Measurements from ENCODE around the gene CRYBG3.

CRYBG3 gene

DNA sequence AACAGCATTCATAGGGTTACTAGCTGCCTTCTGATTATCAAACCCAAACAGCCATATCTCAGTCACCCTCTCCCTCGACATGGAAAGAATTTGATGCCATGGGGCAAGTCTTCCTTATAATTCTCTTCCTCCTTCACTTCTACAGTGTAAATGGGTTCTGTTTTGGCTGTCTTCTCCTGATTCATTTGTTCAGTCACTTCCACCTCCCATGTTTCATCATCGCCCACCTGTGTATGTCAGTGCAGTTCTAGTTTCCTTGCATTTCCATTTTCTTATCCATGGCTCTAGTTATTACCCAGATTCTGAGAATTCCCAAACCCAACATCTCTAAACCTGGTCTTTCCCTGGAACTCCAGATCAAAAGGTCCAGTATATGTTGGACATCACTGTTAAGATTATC lies 109.4 kb downstream of the CRYBG3 start:
- no peak overlapping the region for H2BK120ac ChIP-seq (ENCODE audit: low read depth, low read length)
- H3K4ac ChIP-seq (ENCODE audit: low read depth, low read length), result no peak overlapping the region
- no peaks in the 10 kb centered on the region for H3K36me3 ChIP-seq (ENCODE audit: control insufficient read depth, insufficient read depth, low read length)
- H2BK5ac ChIP-seq (ENCODE audit: low read length), result no peak overlapping the region
- no peak overlapping the region for H2BK15ac ChIP-seq (replicated peaks; ENCODE audit: low read depth)
- H4K5ac ChIP-seq (ENCODE audit: low read length), result no peak overlapping the region
- no peak overlapping the region for H3K4me3 ChIP-seq (ENCODE audit: low read length)
- H2AK5ac ChIP-seq (ENCODE audit: low read length), result no peak overlapping the region
- H4K8ac ChIP-seq (ENCODE audit: low read depth, low read length), result no peak overlapping the region
- no peaks in the 10 kb centered on the region for H3K4me1 ChIP-seq (ENCODE audit: control insufficient read depth, low read depth, low read length)
- DNase-seq, result no peak
- H3K56ac ChIP-seq (ENCODE audit: low read length), result no peak overlapping the region
- H3K23ac ChIP-seq (ENCODE audit: low read length), result no peak overlapping the region
- no peaks in the 10 kb centered on the region for H3K79me1 ChIP-seq (ENCODE audit: low read length)
- H3K18ac ChIP-seq (ENCODE audit: low read length), result no peak overlapping the region
- H3K27ac ChIP-seq (ENCODE audit: low read depth, low read length), result no peak overlapping the region
- H3K79me2 ChIP-seq (ENCODE audit: control insufficient read depth, insufficient read depth, low read length), result no peaks in the 10 kb centered on the region
- WGBS (ENCODE audit: extremely low coverage, insufficient coverage, low lambda C conversion rate), result no CpG with 5 or more reads among the region's 2 CpGs
- no peak overlapping the region for H3K9ac ChIP-seq (ENCODE audit: low read length)
- no peak overlapping the region for H3K4me2 ChIP-seq (ENCODE audit: low read length)
- no peaks in the 10 kb centered on the region for H3K27me3 ChIP-seq (ENCODE audit: insufficient read depth, low read length, poor library complexity)

DNA sequence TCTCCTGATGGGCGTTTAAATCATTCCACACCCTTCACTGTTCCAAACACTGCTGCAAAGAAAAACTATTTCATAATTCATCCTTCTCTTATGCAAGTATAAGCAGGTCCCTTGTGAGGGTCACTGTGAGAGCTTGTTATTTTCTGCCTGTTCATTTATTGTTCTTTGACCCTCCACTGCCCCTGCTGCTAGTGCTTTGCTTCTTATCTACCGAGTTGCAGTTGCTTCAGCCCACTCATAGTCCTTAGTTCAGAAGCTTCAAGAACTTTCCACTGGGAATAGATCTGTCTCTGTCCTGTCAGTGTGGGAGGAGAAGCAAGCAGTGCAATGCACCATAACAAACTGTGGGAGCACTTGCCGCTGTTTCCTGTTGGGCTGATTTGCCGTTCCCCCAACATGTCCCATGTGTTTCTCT lies 110.6 kb downstream of the CRYBG3 start:
- H4K8ac ChIP-seq (ENCODE audit: low read depth, low read length), result no peak overlapping the region
- no peak overlapping the region for H3K23ac ChIP-seq (ENCODE audit: low read length)
- H3K56ac ChIP-seq (ENCODE audit: low read length), result no peak overlapping the region
- H3K4me3 ChIP-seq (ENCODE audit: low read length), result no peak overlapping the region
- no peaks in the 10 kb centered on the region for H3K79me2 ChIP-seq (ENCODE audit: control insufficient read depth, insufficient read depth, low read length)
- H2BK120ac ChIP-seq (ENCODE audit: low read depth, low read length), result no peak overlapping the region
- no peak overlapping the region for H3K9ac ChIP-seq (ENCODE audit: low read length)
- no peak overlapping the region for H3K4ac ChIP-seq (ENCODE audit: low read depth, low read length)
- H3K4me2 ChIP-seq (ENCODE audit: low read length), result no peak overlapping the region
- no peak for DNase-seq
- no peaks in the 10 kb centered on the region for H3K4me1 ChIP-seq (ENCODE audit: control insufficient read depth, low read depth, low read length)
- no CpG with 5 or more reads among the region's 4 CpGs for WGBS (ENCODE audit: extremely low coverage, insufficient coverage, low lambda C conversion rate)
- H2BK15ac ChIP-seq (replicated peaks; ENCODE audit: low read depth), result no peak overlapping the region
- H2AK5ac ChIP-seq (ENCODE audit: low read length), result no peak overlapping the region
- no peak overlapping the region for H3K27ac ChIP-seq (ENCODE audit: low read depth, low read length)
- H4K5ac ChIP-seq (ENCODE audit: low read length), result no peak overlapping the region
- no peak overlapping the region for H2BK5ac ChIP-seq (ENCODE audit: low read length)
- no peaks in the 10 kb centered on the region for H3K36me3 ChIP-seq (ENCODE audit: control insufficient read depth, insufficient read depth, low read length)
- H3K18ac ChIP-seq (ENCODE audit: low read length), result no peak overlapping the region
- no peaks in the 10 kb centered on the region for H3K79me1 ChIP-seq (ENCODE audit: low read length)
- H3K27me3 ChIP-seq (ENCODE audit: insufficient read depth, low read length, poor library complexity), result no peaks in the 10 kb centered on the region

DNA sequence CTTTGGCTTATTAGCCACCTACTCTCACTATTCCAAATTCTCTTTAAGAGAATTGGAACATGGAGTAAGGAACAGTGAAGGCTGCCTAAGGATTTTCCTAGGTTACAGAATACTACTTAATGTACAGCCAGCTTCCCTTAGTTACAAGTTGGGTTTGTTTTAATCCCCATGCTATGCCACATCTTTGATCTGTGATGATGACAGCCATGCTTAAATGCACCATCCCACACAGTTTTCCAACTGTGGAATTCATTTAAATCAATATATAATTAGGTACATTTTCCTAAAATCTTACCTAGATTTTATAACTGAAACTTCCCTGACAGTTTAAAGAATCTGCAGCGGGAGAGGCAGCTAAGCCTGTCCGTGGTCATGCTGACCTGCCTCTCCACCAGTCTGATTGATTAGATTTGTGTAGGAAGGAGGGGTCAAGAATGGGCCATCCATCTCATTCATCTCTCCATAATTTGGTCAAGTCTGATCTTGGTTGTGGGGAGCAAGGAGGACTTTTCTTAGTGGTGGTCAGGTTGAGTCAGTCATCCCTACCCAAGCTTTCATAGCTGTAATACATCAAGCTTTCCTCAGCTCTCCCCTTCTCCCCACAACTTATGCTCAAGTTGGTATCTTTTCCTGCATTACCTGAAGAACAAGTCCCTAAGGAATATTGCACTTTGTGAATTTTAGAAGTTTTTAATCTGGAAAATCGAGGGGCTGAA lies 113.3 kb downstream of the CRYBG3 start:
- no peak overlapping the region for H4K5ac ChIP-seq (ENCODE audit: low read length)
- no CpG with 5 or more reads among the region's 3 CpGs for WGBS (ENCODE audit: extremely low coverage, insufficient coverage, low lambda C conversion rate)
- H3K27ac ChIP-seq (ENCODE audit: low read depth, low read length), result no peak overlapping the region
- no peak overlapping the region for H2AK5ac ChIP-seq (ENCODE audit: low read length)
- no peaks in the 10 kb centered on the region for H3K27me3 ChIP-seq (ENCODE audit: insufficient read depth, low read length, poor library complexity)
- no peak overlapping the region for H3K9ac ChIP-seq (ENCODE audit: low read length)
- no peak overlapping the region for H3K4me2 ChIP-seq (ENCODE audit: low read length)
- no peak for DNase-seq
- no peak overlapping the region for H4K8ac ChIP-seq (ENCODE audit: low read depth, low read length)
- H3K23ac ChIP-seq (ENCODE audit: low read length), result no peak overlapping the region
- no peaks in the 10 kb centered on the region for H3K36me3 ChIP-seq (ENCODE audit: control insufficient read depth, insufficient read depth, low read length)
- H3K4me1 ChIP-seq (ENCODE audit: control insufficient read depth, low read depth, low read length), result no peaks in the 10 kb centered on the region
- no peak overlapping the region for H2BK15ac ChIP-seq (replicated peaks; ENCODE audit: low read depth)
- no peak overlapping the region for H3K4me3 ChIP-seq (ENCODE audit: low read length)
- H2BK120ac ChIP-seq (ENCODE audit: low read depth, low read length), result no peak overlapping the region
- no peak overlapping the region for H3K56ac ChIP-seq (ENCODE audit: low read length)
- H3K18ac ChIP-seq (ENCODE audit: low read length), result no peak overlapping the region
- no peaks in the 10 kb centered on the region for H3K79me1 ChIP-seq (ENCODE audit: low read length)
- H3K4ac ChIP-seq (ENCODE audit: low read depth, low read length), result no peak overlapping the region
- no peak overlapping the region for H2BK5ac ChIP-seq (ENCODE audit: low read length)
- H3K79me2 ChIP-seq (ENCODE audit: control insufficient read depth, insufficient read depth, low read length), result no peaks in the 10 kb centered on the region

DNA sequence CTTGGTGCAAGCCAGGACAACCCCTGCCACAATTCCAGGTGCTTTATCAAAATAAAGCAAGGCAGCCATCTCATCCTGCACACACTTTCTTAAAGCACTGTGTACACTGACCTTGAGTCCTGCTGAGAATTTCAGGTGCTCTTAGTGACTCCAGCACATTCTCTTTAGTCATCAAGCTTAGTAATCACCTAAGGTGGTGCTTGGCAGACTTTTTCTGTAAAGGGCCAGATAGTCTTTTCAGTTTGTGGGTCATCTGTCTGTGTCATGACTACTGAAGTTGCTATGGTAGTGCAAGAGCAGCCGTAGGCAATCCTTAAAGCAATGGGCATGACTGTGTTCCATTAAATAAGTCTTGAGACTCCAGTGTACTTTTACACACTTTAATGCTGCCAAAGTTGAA lies 114.0 kb downstream of the CRYBG3 start:
- Histone ChIP-seq H2BK120ac (ENCODE audit: low read depth, low read length) (no peak overlapping the region), H3K9ac (ENCODE audit: low read length) (no peak overlapping the region), H3K27ac (ENCODE audit: low read depth, low read length) (no peak overlapping the region), H2BK5ac (ENCODE audit: low read length) (no peak overlapping the region), H4K5ac (ENCODE audit: low read length) (no peak overlapping the region), H3K27me3 (ENCODE audit: insufficient read depth, low read length, poor library complexity) (no peaks in the 10 kb centered on the region), H3K4me1 (ENCODE audit: control insufficient read depth, low read depth, low read length) (no peaks in the 10 kb centered on the region), H3K36me3 (ENCODE audit: control insufficient read depth, insufficient read depth, low read length) (no peaks in the 10 kb centered on the region), H2BK15ac (replicated peaks; ENCODE audit: low read depth) (no peak overlapping the region), H3K79me1 (ENCODE audit: low read length) (no peaks in the 10 kb centered on the region), H3K79me2 (ENCODE audit: control insufficient read depth, insufficient read depth, low read length) (no peaks in the 10 kb centered on the region), H3K56ac (ENCODE audit: low read length) (no peak overlapping the region), H2AK5ac (ENCODE audit: low read length) (no peak overlapping the region), H3K4me3 (ENCODE audit: low read length) (no peak overlapping the region), H3K4ac (ENCODE audit: low read depth, low read length) (no peak overlapping the region), H3K4me2 (ENCODE audit: low read length) (no peak overlapping the region), H4K8ac (ENCODE audit: low read depth, low read length) (no peak overlapping the region), H3K18ac (ENCODE audit: low read length) (no peak overlapping the region), H3K23ac (ENCODE audit: low read length) (no peak overlapping the region)
- DNase-seq, result no peak
- WGBS (ENCODE audit: extremely low coverage, insufficient coverage, low lambda C conversion rate), result no CpG with 5 or more reads among the region's 1 CpG

DNA sequence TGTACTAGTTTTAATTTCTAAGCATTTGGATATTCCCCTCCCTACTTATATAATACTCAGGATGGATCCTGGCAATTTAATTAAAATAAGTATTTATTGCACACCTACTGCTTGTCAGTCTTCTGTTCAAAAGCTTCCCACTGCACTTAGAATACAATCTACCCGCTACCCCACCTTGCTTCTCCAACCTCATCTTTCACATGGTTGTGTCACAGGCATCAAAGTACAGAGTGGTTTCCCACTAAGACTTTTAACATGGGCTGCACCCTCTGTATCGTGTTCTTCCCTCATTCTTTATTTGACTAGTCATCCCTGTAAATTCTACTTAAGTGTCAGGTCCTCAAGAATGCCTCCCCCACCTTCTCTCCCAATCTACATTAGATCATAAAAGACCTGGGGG lies 115.4 kb downstream of the CRYBG3 start:
- H3K27ac ChIP-seq (ENCODE audit: low read depth, low read length), result no peak overlapping the region
- no peak for DNase-seq
- H3K9ac ChIP-seq (ENCODE audit: low read length), result no peak overlapping the region
- no peak overlapping the region for H3K56ac ChIP-seq (ENCODE audit: low read length)
- H3K18ac ChIP-seq (ENCODE audit: low read length), result no peak overlapping the region
- no CpG with 5 or more reads among the region's 2 CpGs for WGBS (ENCODE audit: extremely low coverage, insufficient coverage, low lambda C conversion rate)
- H4K8ac ChIP-seq (ENCODE audit: low read depth, low read length), result no peak overlapping the region
- no peak overlapping the region for H3K4me2 ChIP-seq (ENCODE audit: low read length)
- no peak overlapping the region for H2BK120ac ChIP-seq (ENCODE audit: low read depth, low read length)
- H2AK5ac ChIP-seq (ENCODE audit: low read length), result no peak overlapping the region
- no peak overlapping the region for H3K4me3 ChIP-seq (ENCODE audit: low read length)
- H2BK15ac ChIP-seq (replicated peaks; ENCODE audit: low read depth), result no peak overlapping the region
- H3K23ac ChIP-seq (ENCODE audit: low read length), result no peak overlapping the region
- no peaks in the 10 kb centered on the region for H3K79me1 ChIP-seq (ENCODE audit: low read length)
- no peaks in the 10 kb centered on the region for H3K36me3 ChIP-seq (ENCODE audit: control insufficient read depth, insufficient read depth, low read length)
- H4K5ac ChIP-seq (ENCODE audit: low read length), result no peak overlapping the region
- H3K4ac ChIP-seq (ENCODE audit: low read depth, low read length), result no peak overlapping the region
- no peaks in the 10 kb centered on the region for H3K4me1 ChIP-seq (ENCODE audit: control insufficient read depth, low read depth, low read length)
- no peaks in the 10 kb centered on the region for H3K27me3 ChIP-seq (ENCODE audit: insufficient read depth, low read length, poor library complexity)
- H2BK5ac ChIP-seq (ENCODE audit: low read length), result no peak overlapping the region
- H3K79me2 ChIP-seq (ENCODE audit: control insufficient read depth, insufficient read depth, low read length), result no peaks in the 10 kb centered on the region

DNA sequence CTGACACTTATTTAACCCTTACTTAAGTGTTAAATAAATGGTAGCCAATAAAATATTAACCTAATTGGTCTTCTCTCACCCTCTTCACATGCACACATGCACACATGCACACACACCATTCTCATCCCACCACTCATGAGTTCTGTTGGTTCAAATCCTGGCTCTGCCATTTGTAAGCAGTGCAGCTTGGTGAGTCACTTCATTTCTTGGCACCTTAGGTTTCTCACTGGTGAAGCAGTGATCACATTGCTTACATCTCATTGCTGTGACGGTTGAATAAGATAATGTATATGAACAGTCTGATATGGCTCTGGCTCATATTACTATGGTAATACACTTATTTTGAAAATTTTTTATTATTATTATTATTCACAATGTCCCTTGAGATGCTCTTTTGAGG lies 116.6 kb downstream of the CRYBG3 start:
- no peak overlapping the region for H3K18ac ChIP-seq (ENCODE audit: low read length)
- no peaks in the 10 kb centered on the region for H3K27me3 ChIP-seq (ENCODE audit: insufficient read depth, low read length, poor library complexity)
- H3K23ac ChIP-seq (ENCODE audit: low read length), result no peak overlapping the region
- H3K56ac ChIP-seq (ENCODE audit: low read length), result no peak overlapping the region
- no peak overlapping the region for H4K8ac ChIP-seq (ENCODE audit: low read depth, low read length)
- no peaks in the 10 kb centered on the region for H3K36me3 ChIP-seq (ENCODE audit: control insufficient read depth, insufficient read depth, low read length)
- no peaks in the 10 kb centered on the region for H3K79me1 ChIP-seq (ENCODE audit: low read length)
- no peak overlapping the region for H3K9ac ChIP-seq (ENCODE audit: low read length)
- H3K4me3 ChIP-seq (ENCODE audit: low read length), result no peak overlapping the region
- H2BK5ac ChIP-seq (ENCODE audit: low read length), result no peak overlapping the region
- no peak overlapping the region for H2BK15ac ChIP-seq (replicated peaks; ENCODE audit: low read depth)
- H3K4ac ChIP-seq (ENCODE audit: low read depth, low read length), result no peak overlapping the region
- H4K5ac ChIP-seq (ENCODE audit: low read length), result no peak overlapping the region
- no peak overlapping the region for H3K27ac ChIP-seq (ENCODE audit: low read depth, low read length)
- H2BK120ac ChIP-seq (ENCODE audit: low read depth, low read length), result no peak overlapping the region
- no peak overlapping the region for H3K4me2 ChIP-seq (ENCODE audit: low read length)
- H3K79me2 ChIP-seq (ENCODE audit: control insufficient read depth, insufficient read depth, low read length), result no peaks in the 10 kb centered on the region
- DNase-seq, result no peak
- H3K4me1 ChIP-seq (ENCODE audit: control insufficient read depth, low read depth, low read length), result no peaks in the 10 kb centered on the region
- WGBS (ENCODE audit: extremely low coverage, insufficient coverage, low lambda C conversion rate), result no CpG with 5 or more reads among the region's 1 CpG
- H2AK5ac ChIP-seq (ENCODE audit: low read length), result no peak overlapping the region

All from mesendoderm (in vitro differentiated cells).